ENCODE results near the gene RHBDL1. TPM values are rescaled to one million over a fixed set of nuclear protein-coding genes. Genes with fewer than 3 reads are reported as not detected.

Gene RHBDL1
- total and polyA plus RNA-seq, 9 of the 15 experiments (the other 6 are each of a cell fraction or from before 2014, with no cell fraction given) = 0.03 to 5.6 (median 1.3) TPM; not detected in 1

DNA sequence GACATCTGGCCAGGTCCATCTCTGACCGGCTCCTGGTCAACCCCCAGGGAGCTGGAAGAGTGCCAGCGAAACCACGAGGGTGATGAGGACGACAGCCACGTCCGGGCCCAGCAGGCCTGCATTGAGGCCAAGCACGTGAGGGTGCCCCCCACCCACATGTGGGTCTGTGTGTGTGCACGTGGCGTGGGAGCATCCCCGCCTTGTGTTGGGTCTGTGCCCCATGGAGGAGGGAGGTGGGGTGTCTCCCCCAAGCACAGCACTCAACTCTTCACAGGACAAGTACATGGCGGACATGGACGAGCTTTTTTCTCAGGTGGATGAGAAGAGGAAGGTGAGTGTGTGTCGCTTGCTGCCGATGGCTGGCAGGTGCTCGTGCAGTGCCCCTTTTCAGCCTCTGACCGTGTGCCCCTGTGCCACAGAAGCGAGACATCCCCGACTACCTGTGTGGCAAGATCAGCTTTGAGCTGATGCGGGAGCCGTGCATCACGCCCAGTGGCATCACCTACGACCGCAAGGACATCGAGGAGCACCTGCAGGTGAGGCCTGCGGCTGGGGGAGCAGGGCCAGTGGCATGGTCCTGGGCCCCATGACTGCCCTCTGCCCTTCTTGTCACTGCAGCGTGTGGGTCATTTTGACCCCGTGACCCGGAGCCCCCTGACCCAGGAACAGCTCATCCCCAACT lies 6.4 kb downstream of the RHBDL1 start (continued):
- TF ChIP-seq, protein P1, sequence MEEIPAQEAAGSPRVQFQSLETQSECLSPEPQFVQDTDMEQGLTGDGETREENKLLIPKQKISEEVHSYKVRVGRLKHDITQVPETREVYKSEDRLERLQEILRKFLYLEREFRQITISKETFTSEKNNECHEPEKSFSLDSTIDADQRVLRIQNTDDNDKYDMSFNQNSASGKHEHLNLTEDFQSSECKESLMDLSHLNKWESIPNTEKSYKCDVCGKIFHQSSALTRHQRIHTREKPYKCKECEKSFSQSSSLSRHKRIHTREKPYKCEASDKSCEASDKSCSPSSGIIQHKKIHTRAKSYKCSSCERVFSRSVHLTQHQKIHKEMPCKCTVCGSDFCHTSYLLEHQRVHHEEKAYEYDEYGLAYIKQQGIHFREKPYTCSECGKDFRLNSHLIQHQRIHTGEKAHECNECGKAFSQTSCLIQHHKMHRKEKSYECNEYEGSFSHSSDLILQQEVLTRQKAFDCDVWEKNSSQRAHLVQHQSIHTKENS (CRISPR knock-in tag; IDR thresholded peaks at IDR 0.05) = no peak
- TF ChIP-seq TBP (optimal IDR thresholded peaks at IDR 0.05; ENCODE audit: low read depth, low read length) = no peak
- no peak for TF ChIP-seq SMAD3 (CRISPR knock-in tag; conservative IDR thresholded peaks at IDR 0.05)
- TF ChIP-seq, protein P2, sequence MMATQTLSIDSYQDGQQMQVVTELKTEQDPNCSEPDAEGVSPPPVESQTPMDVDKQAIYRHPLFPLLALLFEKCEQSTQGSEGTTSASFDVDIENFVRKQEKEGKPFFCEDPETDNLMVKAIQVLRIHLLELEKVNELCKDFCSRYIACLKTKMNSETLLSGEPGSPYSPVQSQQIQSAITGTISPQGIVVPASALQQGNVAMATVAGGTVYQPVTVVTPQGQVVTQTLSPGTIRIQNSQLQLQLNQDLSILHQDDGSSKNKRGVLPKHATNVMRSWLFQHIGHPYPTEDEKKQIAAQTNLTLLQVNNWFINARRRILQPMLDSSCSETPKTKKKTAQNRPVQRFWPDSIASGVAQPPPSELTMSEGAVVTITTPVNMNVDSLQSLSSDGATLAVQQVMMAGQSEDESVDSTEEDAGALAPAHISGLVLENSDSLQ (IDR thresholded peaks at IDR 0.05) = no peak
- TF ChIP-seq BACH1 (tag; IDR thresholded peaks at IDR 0.05) = no peak
- no peak for TF ChIP-seq ZNF584 (CRISPR knock-in tag; IDR thresholded peaks at IDR 0.05; ENCODE audit: low read depth)
- TF ChIP-seq, protein P3, sequence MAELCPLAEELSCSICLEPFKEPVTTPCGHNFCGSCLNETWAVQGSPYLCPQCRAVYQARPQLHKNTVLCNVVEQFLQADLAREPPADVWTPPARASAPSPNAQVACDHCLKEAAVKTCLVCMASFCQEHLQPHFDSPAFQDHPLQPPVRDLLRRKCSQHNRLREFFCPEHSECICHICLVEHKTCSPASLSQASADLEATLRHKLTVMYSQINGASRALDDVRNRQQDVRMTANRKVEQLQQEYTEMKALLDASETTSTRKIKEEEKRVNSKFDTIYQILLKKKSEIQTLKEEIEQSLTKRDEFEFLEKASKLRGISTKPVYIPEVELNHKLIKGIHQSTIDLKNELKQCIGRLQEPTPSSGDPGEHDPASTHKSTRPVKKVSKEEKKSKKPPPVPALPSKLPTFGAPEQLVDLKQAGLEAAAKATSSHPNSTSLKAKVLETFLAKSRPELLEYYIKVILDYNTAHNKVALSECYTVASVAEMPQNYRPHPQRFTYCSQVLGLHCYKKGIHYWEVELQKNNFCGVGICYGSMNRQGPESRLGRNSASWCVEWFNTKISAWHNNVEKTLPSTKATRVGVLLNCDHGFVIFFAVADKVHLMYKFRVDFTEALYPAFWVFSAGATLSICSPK (IDR thresholded peaks at IDR 0.05; ENCODE audit: borderline replicate concordance) = no peak
- no peak for TF ChIP-seq DNMT1 (IDR thresholded peaks at IDR 0.05)
- no peak for TF ChIP-seq ZNF766 (CRISPR knock-in tag; conservative IDR thresholded peaks at IDR 0.05)
- TF ChIP-seq, protein P4, sequence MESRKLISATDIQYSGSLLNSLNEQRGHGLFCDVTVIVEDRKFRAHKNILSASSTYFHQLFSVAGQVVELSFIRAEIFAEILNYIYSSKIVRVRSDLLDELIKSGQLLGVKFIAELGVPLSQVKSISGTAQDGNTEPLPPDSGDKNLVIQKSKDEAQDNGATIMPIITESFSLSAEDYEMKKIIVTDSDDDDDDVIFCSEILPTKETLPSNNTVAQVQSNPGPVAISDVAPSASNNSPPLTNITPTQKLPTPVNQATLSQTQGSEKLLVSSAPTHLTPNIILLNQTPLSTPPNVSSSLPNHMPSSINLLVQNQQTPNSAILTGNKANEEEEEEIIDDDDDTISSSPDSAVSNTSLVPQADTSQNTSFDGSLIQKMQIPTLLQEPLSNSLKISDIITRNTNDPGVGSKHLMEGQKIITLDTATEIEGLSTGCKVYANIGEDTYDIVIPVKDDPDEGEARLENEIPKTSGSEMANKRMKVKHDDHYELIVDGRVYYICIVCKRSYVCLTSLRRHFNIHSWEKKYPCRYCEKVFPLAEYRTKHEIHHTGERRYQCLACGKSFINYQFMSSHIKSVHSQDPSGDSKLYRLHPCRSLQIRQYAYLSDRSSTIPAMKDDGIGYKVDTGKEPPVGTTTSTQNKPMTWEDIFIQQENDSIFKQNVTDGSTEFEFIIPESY (CRISPR knock-in tag; IDR thresholded peaks at IDR 0.05) = peak; percentile 58
- TF ChIP-seq CSDE1 (IDR thresholded peaks at IDR 0.05) = no peak
- no peak for TF ChIP-seq TBL1XR1 (IDR thresholded peaks at IDR 0.05; ENCODE audit: low read length in 2 of 2)
- TF ChIP-seq BCL6 (CRISPR knock-in tag; IDR thresholded peaks at IDR 0.05) = no peak
- no peak for TF ChIP-seq TAF15 (IDR thresholded peaks at IDR 0.05; ENCODE audit: low read depth, low read length)
- no peak for TF ChIP-seq ZNF354B (CRISPR knock-in tag; IDR thresholded peaks at IDR 0.05)
- TF ChIP-seq NFE2L1 (tag; IDR thresholded peaks at IDR 0.05; ENCODE audit: borderline replicate concordance, low read depth) = no peak
- TF ChIP-seq HMG20A (CRISPR knock-in tag; conservative IDR thresholded peaks at IDR 0.05) = no peak
- TF ChIP-seq CBX1 (IDR thresholded peaks at IDR 0.05; ENCODE audit: low read depth) = no peak
- TF ChIP-seq ZNF217 (CRISPR knock-in tag; IDR thresholded peaks at IDR 0.05) = no peak
- TF ChIP-seq, protein P5, sequence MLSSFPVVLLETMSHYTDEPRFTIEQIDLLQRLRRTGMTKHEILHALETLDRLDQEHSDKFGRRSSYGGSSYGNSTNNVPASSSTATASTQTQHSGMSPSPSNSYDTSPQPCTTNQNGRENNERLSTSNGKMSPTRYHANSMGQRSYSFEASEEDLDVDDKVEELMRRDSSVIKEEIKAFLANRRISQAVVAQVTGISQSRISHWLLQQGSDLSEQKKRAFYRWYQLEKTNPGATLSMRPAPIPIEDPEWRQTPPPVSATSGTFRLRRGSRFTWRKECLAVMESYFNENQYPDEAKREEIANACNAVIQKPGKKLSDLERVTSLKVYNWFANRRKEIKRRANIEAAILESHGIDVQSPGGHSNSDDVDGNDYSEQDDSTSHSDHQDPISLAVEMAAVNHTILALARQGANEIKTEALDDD (IDR thresholded peaks at IDR 0.05) = no peak
- peak; percentile 10; the same call in 1 of the 2 replicates for TF ChIP-seq POLR2G (IDR thresholded peaks at IDR 0.05; ENCODE audit: low read depth, low read length)
- peak; percentile 72 for TF ChIP-seq ZFX (CRISPR knock-in tag; IDR thresholded peaks at IDR 0.05)
- TF ChIP-seq PRMT5 (CRISPR knock-in tag; IDR thresholded peaks at IDR 0.05) = no peak
- TF ChIP-seq ZKSCAN3 (CRISPR knock-in tag; IDR thresholded peaks at IDR 0.05) = no peak

All from K562 (cell line).